ENCODE measurements around the gene TMEM14A. TPM values are rescaled to one million over a fixed set of nuclear protein-coding genes. Genes with fewer than 3 reads are reported as not detected.

The TMEM14A gene
- total and polyA plus RNA-seq, 2 of the 8 experiments (the other 6 are each of a cell fraction or from before 2014, with no cell fraction given), result 11.1 to 11.2 TPM

- TF ChIP-seq KDM5A (IDR thresholded peaks at IDR 0.05; ENCODE audit: low read length), result peak; percentile 92; the same call in 1 of the 2 replicates
These were observed 7.6 kb upstream of the TMEM14A start (continued) for GRCh38 chr6:52663120-52663935.
